GM12891 (cell line): ENCODE data around the gene CCDC158.

Source experiments
- DNase-seq: peaks from one replicate; pipeline ENCODE4 v3.0.0; 2011; ENCODE audit warnings: low spot score; ENCODE audit not compliant: insufficient read length
- FAIRE-seq: peaks from 2 replicates; lab custom pipeline; 2011; peaks lifted over from hg19 to GRCh38; lab: Jason Lieb, UNC
- PAX5 ChIP-seq: IDR thresholded peaks from 2 replicates; pipeline ENCODE4 v1.6.1; 2011; ENCODE audit warnings: low read length, moderate library complexity, mild to moderate bottlenecking; ENCODE audit not compliant: insufficient read depth, severe bottlenecking
- POLR2A ChIP-seq: IDR thresholded peaks from 2 replicates; pipeline ENCODE4 v1.6.1; 2011; ENCODE audit warnings: low read depth, low read length, control low read depth
- POLR2AphosphoS5 ChIP-seq: IDR thresholded peaks from 2 replicates; pipeline ENCODE4 v1.6.1; 2011; ENCODE audit warnings: low read depth, low read length, control low read depth
- POU2F2 ChIP-seq: IDR thresholded peaks from 2 replicates; pipeline ENCODE4 v1.6.1; 2011; ENCODE audit warnings: low read depth, mild to moderate bottlenecking, control low read depth, low read length, moderate library complexity
- SPI1 ChIP-seq: IDR thresholded peaks from 2 replicates; pipeline ENCODE4 v1.6.1; 2011; ENCODE audit warnings: low read depth, low read length, control low read depth
- TAF1 ChIP-seq: IDR thresholded peaks from 2 replicates; pipeline ENCODE4 v1.6.1; 2011; ENCODE audit warnings: low read depth, low read length, control low read depth

Gene CCDC158

DNA sequence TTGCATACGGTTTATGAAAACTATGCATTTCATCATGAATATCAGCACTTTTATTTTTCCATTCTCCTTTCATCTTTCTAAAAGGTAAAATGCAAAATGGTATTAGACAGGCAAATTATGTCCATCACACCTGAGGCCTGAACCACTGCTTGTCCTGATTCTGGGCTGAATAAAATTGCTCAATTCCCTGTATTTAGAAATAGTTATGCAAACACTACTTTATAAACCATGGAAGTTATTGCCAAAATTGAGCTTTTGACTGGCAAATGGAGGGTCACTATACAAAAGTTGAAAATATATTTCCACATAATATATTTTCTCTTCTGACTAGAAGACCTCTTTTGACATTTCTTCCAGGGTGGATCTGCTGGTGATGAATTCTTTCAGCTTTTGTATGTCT lies 148.4 kb downstream of the CCDC158 start:
- FAIRE-seq = no peak
- no peak for DNase-seq
- TF ChIP-seq POU2F2 = no peak
- TF ChIP-seq TAF1 = no peak
- no peak for TF ChIP-seq SPI1
- no peak for TF ChIP-seq POLR2A
- no peak for TF ChIP-seq PAX5
- TF ChIP-seq POLR2AphosphoS5 = no peak

- TF ChIP-seq POU2F2 (no peak), POLR2A (no peak), PAX5 (no peak), SPI1 (no peak), TAF1 (no peak), POLR2AphosphoS5 (no peak)
- FAIRE-seq (no peak), DNase-seq (no peak)
Observed at GRCh38 chr4:76272073-76272472, 148.9 kb downstream of the CCDC158 start.

- DNase-seq = no peak
- TF ChIP-seq PAX5 (no peak), SPI1 (no peak), POLR2A (no peak), POLR2AphosphoS5 (no peak), TAF1 (no peak), POU2F2 (no peak)
- no peak for FAIRE-seq
Observed at GRCh38 chr4:76271248-76271647, 149.7 kb downstream of the CCDC158 start.

DNA sequence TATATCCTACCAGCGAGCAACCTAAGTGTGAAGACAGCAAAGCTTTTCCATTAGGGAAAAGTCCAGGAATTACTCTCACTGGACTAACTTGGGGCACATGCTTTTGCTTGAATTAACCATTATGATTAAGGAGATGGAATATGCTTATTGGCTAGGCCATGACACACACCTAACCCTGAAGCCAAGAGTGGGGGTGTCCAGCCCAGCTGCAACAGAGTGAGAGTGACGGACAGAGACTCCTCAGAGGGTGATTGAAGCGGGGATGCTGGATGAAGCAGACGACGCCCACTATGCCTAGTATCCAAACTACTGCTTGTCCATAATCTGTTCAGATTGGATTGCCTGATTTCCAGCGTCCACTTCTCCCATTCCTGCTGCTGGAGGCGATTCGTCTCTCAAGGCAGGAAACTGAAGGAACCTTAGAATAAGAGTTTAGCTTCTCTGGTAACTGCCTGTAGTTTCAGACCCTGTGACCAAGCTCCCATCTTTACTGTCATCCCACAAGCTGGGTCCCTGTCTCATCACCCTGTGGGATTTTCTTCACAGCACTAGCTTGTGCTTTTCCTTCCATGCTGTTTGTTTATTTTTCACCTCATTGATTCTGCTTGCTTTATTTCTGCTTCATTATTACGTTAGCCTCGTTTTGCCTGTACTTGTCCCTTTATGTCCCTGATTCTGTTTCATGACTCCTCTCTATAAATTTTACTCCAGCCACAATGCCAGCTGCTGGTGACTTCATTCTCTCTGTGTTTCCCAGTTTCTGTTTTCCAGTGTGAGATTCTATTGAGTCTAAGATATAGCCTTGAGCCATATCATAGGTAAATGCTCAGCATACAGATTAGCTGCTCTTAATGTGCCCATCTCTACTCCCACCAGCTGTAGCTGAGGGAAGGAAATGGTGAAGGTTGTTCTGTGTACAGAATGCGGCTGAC lies 150.4 kb downstream of the CCDC158 start:
- DNase-seq (no peak), FAIRE-seq (no peak)
- TF ChIP-seq SPI1 (no peak), TAF1 (no peak), PAX5 (no peak), POLR2A (no peak), POU2F2 (no peak), POLR2AphosphoS5 (no peak)

- FAIRE-seq (no peak), DNase-seq (no peak)
- TF ChIP-seq PAX5 (no peak), POLR2A (no peak), SPI1 (no peak), POLR2AphosphoS5 (no peak), POU2F2 (no peak), TAF1 (no peak)
Observed at GRCh38 chr4:76267811-76268210, 153.1 kb downstream of the CCDC158 start.

DNA sequence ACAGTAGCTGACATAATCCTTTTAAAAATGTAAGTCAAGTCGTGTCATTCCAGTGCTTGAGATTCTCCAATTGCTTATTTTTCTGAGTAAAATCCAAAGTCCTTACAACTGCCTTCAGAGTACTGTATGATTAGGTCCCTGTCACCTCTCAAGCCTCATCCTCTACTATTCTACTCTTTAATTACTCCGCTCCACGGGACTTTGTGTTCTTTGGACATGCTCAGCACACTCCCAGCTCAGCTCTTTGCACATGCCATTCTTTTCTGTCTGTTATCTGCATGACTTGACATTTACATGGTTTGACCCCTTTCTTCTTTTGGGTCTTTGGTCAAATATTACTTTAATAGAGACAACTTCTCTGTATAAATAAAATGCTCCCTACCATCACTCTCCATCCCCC lies 154.3 kb downstream of the CCDC158 start:
- FAIRE-seq (no peak), DNase-seq (no peak)
- TF ChIP-seq POLR2AphosphoS5 (no peak), PAX5 (no peak), SPI1 (no peak), TAF1 (no peak), POLR2A (no peak), POU2F2 (no peak)

- TF ChIP-seq SPI1 (no peak), POU2F2 (no peak), POLR2A (no peak), POLR2AphosphoS5 (no peak), PAX5 (no peak), TAF1 (no peak)
- no peak for FAIRE-seq
- no peak for DNase-seq
Observed at GRCh38 chr4:76265631-76266218, 155.2 kb downstream of the CCDC158 start.
